HUES48 (cell line): ENCODE data around the gene IL22RA1.

Experiments
- H3K27ac ChIP-seq: one replicate; pipeline ENCODE4 v1.7.0; 2013; ENCODE audit warnings: low read depth, low read length, inconsistent platforms
- H3K27me3 ChIP-seq: 2 replicates; pipeline ENCODE4 v1.6.1; 2013; ENCODE audit warnings: mild to moderate bottlenecking, low read length; ENCODE audit not compliant: control insufficient read depth, insufficient read depth
- H3K36me3 ChIP-seq: 2 replicates; pipeline ENCODE4 v1.6.1; 2013; ENCODE audit warnings: low read length; ENCODE audit not compliant: control insufficient read depth, insufficient read depth
- H3K4me1 ChIP-seq: 2 replicates; pipeline ENCODE4 v1.6.1; 2013; ENCODE audit warnings: mild to moderate bottlenecking, low read length; ENCODE audit not compliant: control insufficient read depth, insufficient read depth
- H3K4me3 ChIP-seq: 2 replicates; pipeline ENCODE4 v1.5.1; 2013; ENCODE audit warnings: mild to moderate bottlenecking, low read depth, low read length
- H3K9ac ChIP-seq: 2 replicates; pipeline ENCODE4 v1.6.1; 2013; ENCODE audit warnings: mild to moderate bottlenecking, low read depth, low read length, moderate library complexity
- H3K9me3 ChIP-seq: 2 replicates; pipeline ENCODE4 v1.6.1; 2013; ENCODE audit warnings: low read length; ENCODE audit not compliant: control insufficient read depth, insufficient read depth

Gene IL22RA1

GRCh38 chr1:24152631-24153494 lies 9.9 kb upstream of the IL22RA1 start:
- Histone ChIP-seq H3K27ac (peak overlapping the region; percentile 16), H3K27me3 (no peaks in the 10 kb centered on the region), H3K4me3 (no peak overlapping the region), H3K4me1 (peaks cover 23% of the 10 kb centered on the region), H3K9ac (no peak overlapping the region), H3K9me3 (no peaks in the 10 kb centered on the region), H3K36me3 (peaks cover 17% of the 10 kb centered on the region)

DNA sequence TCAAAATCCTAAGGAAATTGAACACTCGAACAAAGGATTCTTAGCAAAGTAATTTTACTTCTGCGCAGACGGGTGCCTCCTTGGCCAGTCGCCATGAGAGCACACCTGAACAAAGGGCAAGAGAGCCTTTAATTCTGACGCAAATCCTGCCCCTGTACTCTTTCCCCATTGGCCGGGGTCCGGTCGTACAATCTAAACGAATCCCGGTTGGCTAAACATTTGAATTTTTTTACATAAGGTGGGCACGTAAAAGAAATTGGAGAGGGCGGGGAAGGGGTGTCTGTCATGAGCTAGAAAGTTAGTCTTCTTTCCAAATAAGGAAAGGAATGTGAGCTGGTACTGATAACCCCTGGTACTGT lies 8.2 kb upstream of the IL22RA1 start:
- H3K9ac ChIP-seq = peak overlapping the region; percentile 94
- H3K4me1 ChIP-seq = peaks cover 23% of the 10 kb centered on the region
- H3K4me3 ChIP-seq = peak overlapping the region; percentile 54

DNA sequence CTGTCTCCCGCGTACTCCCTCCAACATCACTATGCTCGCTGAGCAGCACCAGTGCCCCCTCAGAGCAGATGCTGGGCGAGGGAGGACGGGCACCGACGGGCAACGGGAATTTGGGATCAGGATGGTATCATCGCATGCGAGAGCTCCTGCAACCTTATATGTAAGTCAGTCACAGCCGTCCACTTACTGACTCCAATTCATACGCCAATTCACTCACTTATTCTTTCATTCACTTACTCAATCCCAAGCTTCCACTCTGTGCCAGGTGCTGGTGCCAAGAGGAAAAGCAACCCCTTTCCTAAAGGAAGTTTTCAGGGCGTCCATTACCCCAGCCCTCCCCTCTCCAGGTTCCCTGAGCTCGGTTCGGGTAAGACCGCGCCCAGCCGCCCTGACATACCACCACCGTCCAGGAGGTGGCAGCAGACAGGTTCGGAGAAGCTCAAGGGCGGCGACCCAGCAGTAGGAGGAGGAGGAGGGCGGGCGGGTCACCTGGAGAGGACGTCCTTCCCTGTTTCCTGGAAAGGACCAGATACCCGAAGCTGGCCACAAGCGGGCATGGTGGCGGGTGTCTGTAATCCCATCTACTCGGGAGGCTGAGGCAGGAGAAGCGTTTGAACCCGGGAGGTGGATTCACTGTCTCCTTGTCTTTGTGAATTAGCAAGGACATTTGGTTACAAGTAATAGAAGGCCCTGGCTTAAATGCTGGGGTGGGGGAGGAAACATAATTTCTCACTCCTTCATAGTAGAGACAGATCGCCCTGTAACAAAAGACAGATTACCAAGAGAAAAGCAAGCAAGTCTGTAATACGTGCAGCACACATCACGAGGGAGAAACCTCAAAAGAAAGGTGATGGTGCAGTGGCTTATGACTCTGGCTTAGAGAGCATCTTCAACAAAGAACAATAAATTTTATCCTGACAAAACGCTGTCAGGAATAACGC lies 7.6 kb upstream of the IL22RA1 start:
- peak overlapping the region; percentile 97 for H3K27ac ChIP-seq
- H3K36me3 ChIP-seq = no peaks in the 10 kb centered on the region
- peaks cover 23% of the 10 kb centered on the region for H3K4me1 ChIP-seq
- H3K9me3 ChIP-seq = no peaks in the 10 kb centered on the region
- H3K27me3 ChIP-seq = no peaks in the 10 kb centered on the region
- peak overlapping the region; percentile 54 for H3K4me3 ChIP-seq
- H3K9ac ChIP-seq = peak overlapping the region; percentile 94

More for the DNA sequence above, 8.2 kb upstream of the IL22RA1 start:
- H3K36me3 ChIP-seq = peaks cover 2% of the 10 kb centered on the region
- peak overlapping the region; percentile 97 for H3K27ac ChIP-seq
- no peaks in the 10 kb centered on the region for H3K27me3 ChIP-seq
- no peaks in the 10 kb centered on the region for H3K9me3 ChIP-seq

GRCh38 chr1:24149866-24150233 lies 6.9 kb upstream of the IL22RA1 start:
- Histone ChIP-seq H3K27ac (peak overlapping the region; percentile 22), H3K9ac (peak overlapping the region; percentile 48), H3K4me3 (no peak overlapping the region), H3K36me3 (no peaks in the 10 kb centered on the region), H3K9me3 (no peaks in the 10 kb centered on the region), H3K27me3 (no peaks in the 10 kb centered on the region), H3K4me1 (peaks cover 23% of the 10 kb centered on the region)

DNA sequence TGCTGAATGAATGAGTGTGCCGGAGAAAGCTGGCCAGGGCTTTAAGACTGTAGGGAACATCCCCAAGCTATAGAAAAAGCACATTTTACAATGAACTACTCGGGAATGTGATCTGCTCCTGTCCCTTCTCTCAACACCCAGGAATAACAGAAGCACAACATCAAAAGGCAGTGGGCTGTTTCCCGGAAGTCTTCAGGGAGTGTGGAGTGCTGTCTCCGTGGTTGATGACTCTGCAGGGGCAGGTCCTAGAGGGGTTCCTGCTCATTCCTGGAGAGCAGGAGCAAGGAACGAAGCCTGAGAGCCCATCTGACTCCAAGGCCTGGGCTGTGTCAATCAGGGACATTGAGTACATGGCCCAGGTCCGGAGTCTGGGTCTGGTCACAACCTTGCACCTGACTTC lies 4.9 kb upstream of the IL22RA1 start:
- no peaks in the 10 kb centered on the region for H3K27me3 ChIP-seq
- H3K4me1 ChIP-seq = peaks cover 17% of the 10 kb centered on the region
- no peak overlapping the region for H3K9ac ChIP-seq
- H3K4me3 ChIP-seq = no peak overlapping the region
- no peak overlapping the region for H3K27ac ChIP-seq
- no peaks in the 10 kb centered on the region for H3K36me3 ChIP-seq
- H3K9me3 ChIP-seq = no peaks in the 10 kb centered on the region

GRCh38 chr1:24147194-24147593 lies 4.3 kb upstream of the IL22RA1 start:
- Histone ChIP-seq H3K4me3 (no peak overlapping the region), H3K4me1 (peaks cover 17% of the 10 kb centered on the region), H3K27me3 (no peaks in the 10 kb centered on the region), H3K27ac (no peak overlapping the region), H3K9me3 (no peaks in the 10 kb centered on the region), H3K36me3 (no peaks in the 10 kb centered on the region), H3K9ac (no peak overlapping the region)

GRCh38 chr1:24141311-24141997 lies 1.5 kb downstream of the IL22RA1 start:
- Histone ChIP-seq H3K36me3 (no peaks in the 10 kb centered on the region), H3K4me1 (no peaks in the 10 kb centered on the region), H3K4me3 (no peak overlapping the region), H3K27me3 (no peaks in the 10 kb centered on the region), H3K9me3 (no peaks in the 10 kb centered on the region), H3K9ac (no peak overlapping the region), H3K27ac (no peak overlapping the region)

- H3K27me3 ChIP-seq = no peaks in the 10 kb centered on the region
- H3K36me3 ChIP-seq = no peaks in the 10 kb centered on the region
- H3K9ac ChIP-seq = no peak overlapping the region
- no peaks in the 10 kb centered on the region for H3K4me1 ChIP-seq
- no peaks in the 10 kb centered on the region for H3K9me3 ChIP-seq
- H3K27ac ChIP-seq = no peak overlapping the region
- no peak overlapping the region for H3K4me3 ChIP-seq
Observed at GRCh38 chr1:24140741-24141181, 2.2 kb downstream of the IL22RA1 start.

DNA sequence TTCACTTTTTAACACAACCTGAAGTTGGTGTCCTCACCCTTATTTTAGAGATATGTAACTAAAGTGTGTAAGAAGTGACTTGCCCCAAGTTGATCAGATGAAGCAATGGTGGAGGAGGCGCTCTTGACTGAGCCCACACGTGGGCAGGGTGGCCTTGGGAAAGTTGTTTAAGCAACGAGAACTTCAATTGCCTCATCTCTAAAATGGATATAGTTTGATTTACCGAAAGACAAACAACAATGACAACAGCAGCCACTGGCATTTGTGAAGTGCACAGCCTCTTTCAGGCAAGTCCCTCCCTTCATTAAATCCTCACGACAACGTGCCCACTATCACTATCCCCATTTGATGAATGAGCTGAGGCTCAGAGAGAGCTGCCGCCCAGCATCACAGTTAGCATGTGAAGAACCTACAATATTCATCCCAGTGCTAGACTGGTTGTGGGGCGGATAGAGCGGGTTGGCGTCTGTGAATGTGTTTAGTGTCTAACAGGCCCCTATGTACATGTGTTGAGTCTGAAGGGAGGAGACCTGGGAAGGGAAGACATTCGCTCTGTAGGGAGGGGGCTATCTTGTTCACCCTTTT lies 3.0 kb downstream of the IL22RA1 start:
- no peaks in the 10 kb centered on the region for H3K27me3 ChIP-seq
- H3K4me1 ChIP-seq = no peaks in the 10 kb centered on the region
- no peak overlapping the region for H3K9ac ChIP-seq
- H3K4me3 ChIP-seq = no peak overlapping the region
- H3K27ac ChIP-seq = no peak overlapping the region
- H3K9me3 ChIP-seq = no peaks in the 10 kb centered on the region
- no peaks in the 10 kb centered on the region for H3K36me3 ChIP-seq

DNA sequence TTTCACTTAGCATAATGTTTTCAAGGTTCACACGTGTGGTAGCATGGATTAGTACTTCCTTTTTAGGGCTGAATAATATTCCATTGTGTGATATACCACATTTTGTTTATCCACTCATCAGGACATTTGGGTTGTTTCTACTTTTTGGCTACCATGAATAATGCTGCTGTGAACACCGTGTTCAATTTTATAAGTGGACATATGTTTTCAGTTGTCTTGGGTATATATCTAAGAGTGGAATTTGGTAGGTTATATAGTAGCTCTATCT lies 3.8 kb downstream of the IL22RA1 start:
- Histone ChIP-seq H3K4me3 (no peak overlapping the region), H3K27me3 (no peaks in the 10 kb centered on the region), H3K36me3 (no peaks in the 10 kb centered on the region), H3K27ac (no peak overlapping the region), H3K4me1 (0 out of 2 replicates have a peak, but pooled peaks cover 1% of the 10 kb centered on the region), H3K9ac (no peak overlapping the region), H3K9me3 (no peaks in the 10 kb centered on the region)
